ENCODE data around the gene NFIL3.

DNA sequence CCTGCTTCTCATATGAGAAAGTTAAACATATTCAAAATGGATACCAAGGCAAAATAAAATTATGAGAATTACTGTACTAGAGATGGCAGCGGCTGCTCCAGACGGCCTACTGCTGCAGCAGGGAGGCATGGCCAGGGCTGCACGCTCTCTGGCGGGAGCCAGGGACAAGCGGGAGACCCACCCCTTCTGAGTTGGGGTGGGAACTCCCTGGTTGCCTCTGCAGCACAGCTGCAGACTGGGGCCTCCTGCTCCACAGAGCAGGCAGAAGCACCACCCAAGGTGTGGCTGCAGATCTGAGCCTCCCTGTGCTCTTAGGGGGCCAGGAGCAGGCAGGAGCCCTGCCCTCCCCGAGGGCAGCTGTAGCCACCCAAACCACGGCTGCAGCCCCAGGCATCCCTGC, 59.6 kb downstream of the NFIL3 start:
- no peak for TF ChIP-seq CTCF (conservative IDR thresholded peaks at IDR 0.05; ENCODE audit: low read depth, low read length)
- TF ChIP-seq SMC3 (IDR thresholded peaks at IDR 0.05; ENCODE audit: low read depth, low read length) = no peak
- no peak for TF ChIP-seq RCOR1 (IDR thresholded peaks at IDR 0.05; ENCODE audit: insufficient replicate concordance, low read length)
- no peak for TF ChIP-seq BHLHE40 (IDR thresholded peaks at IDR 0.05; ENCODE audit: low read depth, low read length)
- no peak for TF ChIP-seq CHD1 (IDR thresholded peaks at IDR 0.05; ENCODE audit: low read depth, low read length)
- TF ChIP-seq RFX5 (IDR thresholded peaks at IDR 0.05; ENCODE audit: low read depth, low read length) = no peak
- no peak for TF ChIP-seq MXI1 (IDR thresholded peaks at IDR 0.05; ENCODE audit: borderline replicate concordance, low read depth, low read length)
